ENCODE results near the gene SOBP.

GRCh38 chr6:107620732-107621131, 130.8 kb downstream of the SOBP start:
- TF ChIP-seq, protein P1, sequence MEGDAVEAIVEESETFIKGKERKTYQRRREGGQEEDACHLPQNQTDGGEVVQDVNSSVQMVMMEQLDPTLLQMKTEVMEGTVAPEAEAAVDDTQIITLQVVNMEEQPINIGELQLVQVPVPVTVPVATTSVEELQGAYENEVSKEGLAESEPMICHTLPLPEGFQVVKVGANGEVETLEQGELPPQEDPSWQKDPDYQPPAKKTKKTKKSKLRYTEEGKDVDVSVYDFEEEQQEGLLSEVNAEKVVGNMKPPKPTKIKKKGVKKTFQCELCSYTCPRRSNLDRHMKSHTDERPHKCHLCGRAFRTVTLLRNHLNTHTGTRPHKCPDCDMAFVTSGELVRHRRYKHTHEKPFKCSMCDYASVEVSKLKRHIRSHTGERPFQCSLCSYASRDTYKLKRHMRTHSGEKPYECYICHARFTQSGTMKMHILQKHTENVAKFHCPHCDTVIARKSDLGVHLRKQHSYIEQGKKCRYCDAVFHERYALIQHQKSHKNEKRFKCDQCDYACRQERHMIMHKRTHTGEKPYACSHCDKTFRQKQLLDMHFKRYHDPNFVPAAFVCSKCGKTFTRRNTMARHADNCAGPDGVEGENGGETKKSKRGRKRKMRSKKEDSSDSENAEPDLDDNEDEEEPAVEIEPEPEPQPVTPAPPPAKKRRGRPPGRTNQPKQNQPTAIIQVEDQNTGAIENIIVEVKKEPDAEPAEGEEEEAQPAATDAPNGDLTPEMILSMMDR (IDR thresholded peaks at IDR 0.05; ENCODE audit: low read depth, low read length), result no peak
- no peak for TF ChIP-seq EZH2phosphoT487 (IDR thresholded peaks at IDR 0.05; ENCODE audit: low read depth)
